ENCODE measurements around the gene PCDHA2.
"Not testable (repeated sequence)": the region's sequence is repeated elsewhere in the genome, so short reads cannot be mapped to it uniquely, and the experiment has no call there.

PCDHA2 gene

DNA sequence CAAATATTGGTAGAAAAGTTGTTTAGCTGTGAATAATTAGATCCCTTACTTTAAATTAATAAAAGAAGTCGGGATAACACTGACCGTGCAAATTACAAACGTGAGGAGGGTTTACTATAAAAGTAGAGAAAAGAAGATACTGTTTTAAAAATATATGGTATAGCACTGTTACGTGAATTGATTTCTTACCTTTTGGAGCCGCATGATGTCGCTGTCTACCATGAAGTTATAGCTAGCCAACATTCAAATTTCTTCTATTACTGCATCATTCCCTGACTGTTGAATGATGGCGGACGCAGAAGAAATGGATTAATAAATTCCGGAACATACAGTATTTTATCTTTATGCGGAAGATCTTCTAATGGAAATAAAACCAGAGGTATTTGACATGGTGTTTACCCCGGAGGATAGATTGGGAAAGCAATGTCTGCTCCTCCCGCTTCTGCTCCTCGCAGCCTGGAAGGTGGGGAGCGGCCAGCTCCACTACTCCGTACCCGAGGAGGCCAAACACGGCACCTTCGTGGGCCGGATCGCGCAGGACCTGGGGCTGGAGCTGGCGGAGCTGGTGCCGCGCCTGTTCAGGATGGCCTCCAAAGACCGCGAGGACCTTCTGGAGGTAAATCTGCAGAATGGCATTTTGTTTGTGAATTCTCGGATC lies 33.2 kb downstream of the PCDHA2 start, which contains the start of gene PCDHA6:
PCDHA6 (plus strand) TSS at position 257 of the 658 bp plus-strand sequence; CDS start at position 389, 132 bp downstream.
- no peak within 1 kb of the TSS for H3K4me2 ChIP-seq (ENCODE audit: low read depth, low read length, poor library complexity, severe bottlenecking)
- no peak for TF ChIP-seq EZH2phosphoT487 (conservative IDR thresholded peaks at IDR 0.05; ENCODE audit: low read length)
- TF ChIP-seq, protein P1, sequence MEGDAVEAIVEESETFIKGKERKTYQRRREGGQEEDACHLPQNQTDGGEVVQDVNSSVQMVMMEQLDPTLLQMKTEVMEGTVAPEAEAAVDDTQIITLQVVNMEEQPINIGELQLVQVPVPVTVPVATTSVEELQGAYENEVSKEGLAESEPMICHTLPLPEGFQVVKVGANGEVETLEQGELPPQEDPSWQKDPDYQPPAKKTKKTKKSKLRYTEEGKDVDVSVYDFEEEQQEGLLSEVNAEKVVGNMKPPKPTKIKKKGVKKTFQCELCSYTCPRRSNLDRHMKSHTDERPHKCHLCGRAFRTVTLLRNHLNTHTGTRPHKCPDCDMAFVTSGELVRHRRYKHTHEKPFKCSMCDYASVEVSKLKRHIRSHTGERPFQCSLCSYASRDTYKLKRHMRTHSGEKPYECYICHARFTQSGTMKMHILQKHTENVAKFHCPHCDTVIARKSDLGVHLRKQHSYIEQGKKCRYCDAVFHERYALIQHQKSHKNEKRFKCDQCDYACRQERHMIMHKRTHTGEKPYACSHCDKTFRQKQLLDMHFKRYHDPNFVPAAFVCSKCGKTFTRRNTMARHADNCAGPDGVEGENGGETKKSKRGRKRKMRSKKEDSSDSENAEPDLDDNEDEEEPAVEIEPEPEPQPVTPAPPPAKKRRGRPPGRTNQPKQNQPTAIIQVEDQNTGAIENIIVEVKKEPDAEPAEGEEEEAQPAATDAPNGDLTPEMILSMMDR (IDR thresholded peaks at IDR 0.05; ENCODE audit: insufficient read depth, low read length, poor library complexity, severe bottlenecking): no peak
- no peaks in the 10 kb centered on the region for H3F3A ChIP-seq (ENCODE audit: insufficient read depth)
- H3K27me3 ChIP-seq (ENCODE audit: low read length): no peaks in the 10 kb centered on the region
- no peak within 1 kb of the TSS for H2AFZ ChIP-seq (ENCODE audit: low read depth, low read length, severe bottlenecking)
- H4K20me1 ChIP-seq (ENCODE audit: low read depth, low read length): no peaks in the 10 kb centered on the region
- no peaks in the 10 kb centered on the region for H3K9me3 ChIP-seq (ENCODE audit: insufficient read depth, low read length)
- H3K9me2 ChIP-seq (replicated peaks; ENCODE audit: insufficient read depth, low read length): no peaks in the 10 kb centered on the region
- H3K36me3 ChIP-seq (ENCODE audit: low read length): no peaks in the 10 kb centered on the region
- H3K9ac ChIP-seq (ENCODE audit: low read length): no peak within 1 kb of the TSS
- no peaks in the 10 kb centered on the region for H3K79me2 ChIP-seq (ENCODE audit: insufficient read depth, low read length)
- no peak within 1 kb of the TSS for H3K27ac ChIP-seq (ENCODE audit: low read depth, low read length)
- H3K4me3 ChIP-seq (ENCODE audit: insufficient read depth, low read length, poor library complexity, severe bottlenecking): no peak within 1 kb of the TSS

DNA sequence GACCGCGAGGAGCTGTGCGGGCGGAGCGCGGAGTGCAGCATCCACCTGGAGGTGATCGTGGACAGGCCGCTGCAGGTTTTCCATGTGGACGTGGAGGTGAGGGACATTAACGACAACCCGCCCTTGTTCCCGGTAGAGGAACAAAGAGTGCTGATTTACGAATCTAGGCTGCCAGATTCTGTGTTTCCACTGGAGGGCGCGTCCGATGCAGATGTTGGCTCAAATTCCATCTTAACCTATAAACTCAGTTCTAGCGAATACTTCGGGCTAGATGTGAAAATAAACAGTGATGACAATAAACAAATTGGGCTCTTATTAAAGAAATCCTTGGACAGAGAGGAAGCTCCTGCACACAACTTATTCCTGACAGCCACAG lies 33.7 kb downstream of the PCDHA2 start:
- H2AFZ ChIP-seq (ENCODE audit: low read depth, low read length, severe bottlenecking): no peak overlapping the region
- H4K20me1 ChIP-seq (ENCODE audit: low read depth, low read length): no peaks in the 10 kb centered on the region
- H3K36me3 ChIP-seq (ENCODE audit: low read length): no peaks in the 10 kb centered on the region
- H3K4me2 ChIP-seq (ENCODE audit: low read depth, low read length, poor library complexity, severe bottlenecking): no peak overlapping the region
- TF ChIP-seq, protein P1 (IDR thresholded peaks at IDR 0.05; ENCODE audit: insufficient read depth, low read length, poor library complexity, severe bottlenecking): no peak
- TF ChIP-seq EZH2phosphoT487 (conservative IDR thresholded peaks at IDR 0.05; ENCODE audit: low read length): no peak
- H3K9me2 ChIP-seq (replicated peaks; ENCODE audit: insufficient read depth, low read length): no peaks in the 10 kb centered on the region
- no peaks in the 10 kb centered on the region for H3K27me3 ChIP-seq (ENCODE audit: low read length)
- no peaks in the 10 kb centered on the region for H3K79me2 ChIP-seq (ENCODE audit: insufficient read depth, low read length)
- no peaks in the 10 kb centered on the region for H3K9me3 ChIP-seq (ENCODE audit: insufficient read depth, low read length)
- no peaks in the 10 kb centered on the region for H3F3A ChIP-seq (ENCODE audit: insufficient read depth)
- no peak overlapping the region for H3K4me3 ChIP-seq (ENCODE audit: insufficient read depth, low read length, poor library complexity, severe bottlenecking)
- H3K9ac ChIP-seq (ENCODE audit: low read length): no peak overlapping the region
- no peak overlapping the region for H3K27ac ChIP-seq (ENCODE audit: low read depth, low read length)

DNA sequence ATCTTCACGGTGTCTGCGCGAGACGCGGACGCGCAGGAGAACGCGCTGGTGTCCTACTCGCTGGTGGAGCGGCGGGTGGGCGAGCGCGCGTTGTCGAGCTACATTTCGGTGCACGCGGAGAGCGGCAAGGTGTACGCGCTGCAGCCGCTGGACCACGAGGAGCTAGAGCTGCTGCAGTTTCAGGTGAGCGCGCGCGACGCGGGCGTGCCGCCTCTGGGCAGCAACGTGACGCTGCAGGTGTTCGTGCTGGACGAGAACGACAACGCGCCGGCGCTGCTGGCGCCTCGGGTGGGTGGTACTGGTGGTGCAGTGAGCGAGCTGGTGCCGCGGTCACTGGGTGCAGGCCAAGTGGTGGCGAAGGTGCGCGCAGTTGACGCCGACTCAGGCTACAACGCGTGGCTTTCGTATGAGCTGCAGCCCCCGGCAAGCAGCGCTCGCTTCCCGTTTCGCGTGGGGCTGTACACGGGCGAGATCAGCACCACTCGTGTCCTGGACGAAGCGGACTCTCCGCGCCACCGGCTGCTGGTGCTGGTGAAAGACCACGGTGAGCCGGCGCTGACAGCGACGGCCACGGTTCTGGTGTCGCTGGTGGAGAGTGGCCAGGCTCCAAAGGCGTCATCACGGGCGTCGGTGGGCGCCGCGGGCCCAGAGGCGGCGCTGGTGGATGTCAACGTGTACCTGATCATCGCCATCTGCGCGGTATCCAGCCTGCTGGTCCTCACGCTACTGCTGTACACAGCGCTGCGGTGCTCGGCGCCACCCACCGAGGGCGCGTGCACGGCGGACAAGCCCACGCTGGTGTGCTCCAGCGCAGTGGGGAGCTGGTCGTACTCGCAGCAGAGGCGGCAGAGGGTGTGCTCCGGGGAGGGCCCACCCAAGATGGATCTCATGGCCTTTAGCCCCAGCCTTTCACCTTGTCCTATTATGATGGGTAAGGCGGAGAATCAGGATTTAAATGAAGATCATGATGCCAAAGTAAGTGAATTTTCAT lies 35.2 kb downstream of the PCDHA2 start:
- not testable (repeated sequence) for H3K4me3 ChIP-seq (ENCODE audit: insufficient read depth, low read length, poor library complexity, severe bottlenecking); H2AFZ ChIP-seq (ENCODE audit: low read depth, low read length, severe bottlenecking); H3K9me3 ChIP-seq (ENCODE audit: insufficient read depth, low read length); H3K9me2 ChIP-seq (replicated peaks; ENCODE audit: insufficient read depth, low read length); H3K36me3 ChIP-seq (ENCODE audit: low read length); H3K27ac ChIP-seq (ENCODE audit: low read depth, low read length); H3F3A ChIP-seq (ENCODE audit: insufficient read depth); H3K9ac ChIP-seq (ENCODE audit: low read length); H3K27me3 ChIP-seq (ENCODE audit: low read length); H3K79me2 ChIP-seq (ENCODE audit: insufficient read depth, low read length); H4K20me1 ChIP-seq (ENCODE audit: low read depth, low read length); H3K4me2 ChIP-seq (ENCODE audit: low read depth, low read length, poor library complexity, severe bottlenecking)
